ENCODE results near the gene DHX8.

The DHX8 gene

GRCh38 chr17:43526886-43527648 is 43.3 kb downstream of the DHX8 start:
- no peak for DNase-seq

- DNase-seq = no peak
These were observed 44.7 kb downstream of the DHX8 start for GRCh38 chr17:43528319-43528987.

GRCh38 chr17:43528988-43529814 is 45.4 kb downstream of the DHX8 start:
- DNase-seq = no peak

- no peak for DNase-seq
These were observed 46.1 kb downstream of the DHX8 start for GRCh38 chr17:43529947-43530287.

GRCh38 chr17:43530288-43531081 is 46.7 kb downstream of the DHX8 start:
- no peak for DNase-seq

GRCh38 chr17:43531082-43531378 is 47.3 kb downstream of the DHX8 start:
- DNase-seq = no peak

GRCh38 chr17:43531955-43532354 is 48.2 kb downstream of the DHX8 start:
- no peak for DNase-seq

GRCh38 chr17:43532581-43532980 is 48.8 kb downstream of the DHX8 start:
- DNase-seq = no peak

- DNase-seq = no peak
These were observed 49.9 kb downstream of the DHX8 start for GRCh38 chr17:43533699-43534098.

- no peak for DNase-seq
These were observed 51.1 kb downstream of the DHX8 start for GRCh38 chr17:43534909-43535308.

GRCh38 chr17:43536236-43536992 is 52.6 kb downstream of the DHX8 start:
- DNase-seq = no peak

- no peak for DNase-seq
These were observed 57.3 kb downstream of the DHX8 start for GRCh38 chr17:43540821-43541674.

- DNase-seq = no peak
These were observed 59.1 kb downstream of the DHX8 start for GRCh38 chr17:43542859-43543258.

- DNase-seq = no peak
These were observed 59.5 kb downstream of the DHX8 start for GRCh38 chr17:43543300-43543699.

GRCh38 chr17:43543771-43544575 is 60.2 kb downstream of the DHX8 start:
- DNase-seq = no peak

GRCh38 chr17:43545383-43545632 is 61.5 kb downstream of the DHX8 start:
- DNase-seq = peak in 3 of 5 donors; percentile 8 to 29 (median 14)

- DNase-seq = peak; percentile 67 to 88 (median 78)
These were observed 62.8 kb downstream of the DHX8 start, which contains the start of gene ETV4 for GRCh38 chr17:43546319-43547188. ETV4 (minus strand) TSS chr17:43546340; CDS start chr17:43545617, 723 bp downstream.

GRCh38 chr17:43547189-43547550 is 63.4 kb downstream of the DHX8 start:
- no peak for DNase-seq

GRCh38 chr17:43547659-43548256 is 64.0 kb downstream of the DHX8 start:
- no peak for DNase-seq

Measured in T-helper 1 cell (primary cell).